GM21360 (cell line): ENCODE results near the gene SLC25A33.

Experiments used
- ATAC-seq: cut with Tn5 transposase; IDR thresholded peaks from one replicate; pipeline ENCODE4 v1.9.1; 2021; ENCODE audit warnings: mild to moderate bottlenecking, moderate library complexity; ENCODE audit not compliant: unreplicated experiment

The SLC25A33 gene

DNA sequence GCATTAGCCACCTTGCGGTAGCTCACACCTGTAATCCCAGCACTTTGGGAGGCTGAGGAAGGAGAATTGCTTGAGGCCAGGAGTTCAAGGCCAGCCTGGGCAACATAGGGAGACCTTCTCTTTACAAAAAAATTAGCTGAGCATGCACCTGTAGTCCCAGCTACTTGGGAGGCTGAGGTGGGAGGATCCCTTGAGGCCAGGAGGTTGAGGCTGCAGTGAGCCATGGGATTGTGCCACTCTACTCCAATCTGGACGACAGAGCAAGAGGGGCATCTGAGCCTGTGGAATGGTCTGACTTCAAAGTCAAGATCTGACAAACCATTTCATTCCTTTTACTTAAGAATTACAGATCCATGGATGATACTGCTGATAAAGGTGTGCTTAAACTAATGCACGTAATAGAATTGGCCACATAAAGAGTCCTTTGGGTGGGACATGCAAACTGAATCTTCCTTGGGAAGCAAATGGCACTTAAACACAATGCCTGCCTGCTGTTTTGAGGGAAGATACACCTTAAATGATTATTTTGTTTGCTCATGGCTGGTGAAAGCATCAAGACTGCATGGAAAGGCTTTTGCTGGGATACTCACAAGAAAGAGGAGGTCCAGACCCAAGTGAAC, 47.0 kb downstream of the SLC25A33 start:
- ATAC-seq, result no peak

DNA sequence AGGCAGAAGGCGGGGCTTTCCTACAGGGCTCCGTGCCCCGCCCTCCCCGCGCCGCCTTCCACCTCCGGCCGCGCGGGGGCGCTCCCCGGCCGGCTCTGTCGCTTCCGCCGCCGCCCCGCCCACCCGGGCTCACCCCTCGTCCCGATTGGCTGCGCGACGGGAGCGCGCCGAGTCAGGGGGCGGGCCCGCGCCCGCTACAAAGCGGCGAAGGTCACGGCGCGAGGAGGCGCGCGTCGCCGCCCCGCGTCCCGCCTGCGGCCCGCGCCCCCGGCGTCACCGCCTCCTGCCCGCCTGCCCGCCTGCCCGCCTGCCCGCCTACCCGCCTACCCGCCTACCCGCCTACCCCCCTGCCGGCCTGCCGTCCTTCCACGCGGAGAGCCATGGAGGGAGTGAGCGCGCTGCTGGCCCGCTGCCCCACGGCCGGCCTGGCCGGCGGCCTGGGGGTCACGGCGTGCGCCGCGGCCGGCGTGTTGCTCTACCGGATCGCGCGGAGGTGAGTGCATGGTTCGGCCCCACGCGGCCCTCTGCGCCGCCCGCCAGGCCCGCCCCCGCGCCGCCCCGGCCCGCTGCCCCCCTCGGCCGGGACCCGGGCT, 49.4 kb downstream of the SLC25A33 start, which contains the start of gene TMEM201:
Gene TMEM201, plus strand, starts transcription at position 361 of the 593 bp plus-strand sequence. Its CDS starts 20 bp downstream, at position 381.
- ATAC-seq, result peak; percentile 70

- peak; percentile 4 for ATAC-seq
Observed at GRCh38 chr1:9589144-9589718, 50.0 kb downstream of the SLC25A33 start.

GRCh38 chr1:9589719-9590157, 50.5 kb downstream of the SLC25A33 start:
- ATAC-seq, result no peak

DNA sequence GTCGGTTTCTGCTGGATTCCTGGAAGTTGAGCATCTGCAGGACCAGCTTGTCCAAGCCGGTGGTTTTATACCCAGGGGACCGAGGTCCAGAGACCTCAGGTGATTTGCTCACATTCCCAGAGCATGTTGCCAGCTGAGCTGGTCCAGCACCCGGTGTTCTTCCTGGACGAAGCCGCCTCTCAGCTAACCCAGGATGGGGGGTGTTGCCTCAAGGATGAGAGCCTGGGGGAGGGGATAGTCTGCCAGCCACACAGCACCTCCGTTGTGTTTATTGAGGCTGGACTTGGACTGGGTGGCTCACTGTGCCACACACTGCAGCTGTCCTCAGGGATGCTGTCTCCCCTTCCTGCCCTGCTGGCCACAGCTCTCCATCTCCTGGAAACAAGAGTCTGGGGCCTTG, 50.9 kb downstream of the SLC25A33 start:
- no peak for ATAC-seq

- no peak for ATAC-seq
Observed at GRCh38 chr1:9590945-9591668, 51.8 kb downstream of the SLC25A33 start.

- no peak for ATAC-seq
Observed at GRCh38 chr1:9591669-9592509, 52.6 kb downstream of the SLC25A33 start.

DNA sequence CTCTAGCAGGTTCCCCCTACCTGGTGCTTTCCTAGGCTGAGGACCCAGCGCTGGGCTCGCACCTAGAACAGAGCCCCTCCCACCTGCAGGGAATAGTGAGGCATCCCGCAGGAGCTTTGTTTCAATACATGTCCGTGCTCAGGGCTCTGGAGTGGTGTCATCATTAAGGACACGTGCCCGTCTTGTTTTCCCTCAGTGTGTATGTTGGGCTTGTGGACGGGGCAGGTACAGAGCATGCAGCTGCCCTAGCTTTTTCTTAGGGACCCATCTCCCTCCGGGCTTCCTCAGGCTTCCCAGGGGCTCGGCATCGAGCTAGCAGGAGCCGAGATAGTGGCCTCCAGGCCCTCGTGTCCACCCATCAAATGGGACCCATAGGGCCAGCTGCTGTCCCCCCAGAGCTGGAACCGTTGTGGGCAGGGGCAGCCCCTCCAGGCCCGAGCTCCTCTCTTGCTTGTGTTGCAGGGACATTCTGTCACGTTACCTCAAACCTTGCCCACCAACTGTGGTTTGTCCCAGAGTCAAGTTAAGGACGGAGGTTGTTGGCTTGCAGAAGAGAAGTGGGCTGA, 53.3 kb downstream of the SLC25A33 start:
- no peak for ATAC-seq

DNA sequence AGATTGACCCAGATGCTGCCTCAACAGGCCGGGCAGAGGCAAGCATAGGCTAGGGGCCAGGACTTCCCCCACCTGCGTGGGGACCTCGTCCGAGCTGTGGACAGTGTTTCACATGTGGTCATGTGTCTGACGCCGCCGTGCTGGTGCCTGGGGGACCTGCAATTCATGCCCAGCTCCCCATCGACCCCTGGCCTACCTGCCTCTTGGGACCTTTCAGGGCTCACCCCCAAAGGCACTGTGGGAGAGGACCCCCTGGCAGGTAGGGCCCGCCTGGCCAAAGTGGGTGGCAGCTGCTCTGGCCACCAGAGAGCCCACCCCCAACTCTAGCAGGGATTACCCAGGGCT, 53.9 kb downstream of the SLC25A33 start:
- no peak for ATAC-seq

DNA sequence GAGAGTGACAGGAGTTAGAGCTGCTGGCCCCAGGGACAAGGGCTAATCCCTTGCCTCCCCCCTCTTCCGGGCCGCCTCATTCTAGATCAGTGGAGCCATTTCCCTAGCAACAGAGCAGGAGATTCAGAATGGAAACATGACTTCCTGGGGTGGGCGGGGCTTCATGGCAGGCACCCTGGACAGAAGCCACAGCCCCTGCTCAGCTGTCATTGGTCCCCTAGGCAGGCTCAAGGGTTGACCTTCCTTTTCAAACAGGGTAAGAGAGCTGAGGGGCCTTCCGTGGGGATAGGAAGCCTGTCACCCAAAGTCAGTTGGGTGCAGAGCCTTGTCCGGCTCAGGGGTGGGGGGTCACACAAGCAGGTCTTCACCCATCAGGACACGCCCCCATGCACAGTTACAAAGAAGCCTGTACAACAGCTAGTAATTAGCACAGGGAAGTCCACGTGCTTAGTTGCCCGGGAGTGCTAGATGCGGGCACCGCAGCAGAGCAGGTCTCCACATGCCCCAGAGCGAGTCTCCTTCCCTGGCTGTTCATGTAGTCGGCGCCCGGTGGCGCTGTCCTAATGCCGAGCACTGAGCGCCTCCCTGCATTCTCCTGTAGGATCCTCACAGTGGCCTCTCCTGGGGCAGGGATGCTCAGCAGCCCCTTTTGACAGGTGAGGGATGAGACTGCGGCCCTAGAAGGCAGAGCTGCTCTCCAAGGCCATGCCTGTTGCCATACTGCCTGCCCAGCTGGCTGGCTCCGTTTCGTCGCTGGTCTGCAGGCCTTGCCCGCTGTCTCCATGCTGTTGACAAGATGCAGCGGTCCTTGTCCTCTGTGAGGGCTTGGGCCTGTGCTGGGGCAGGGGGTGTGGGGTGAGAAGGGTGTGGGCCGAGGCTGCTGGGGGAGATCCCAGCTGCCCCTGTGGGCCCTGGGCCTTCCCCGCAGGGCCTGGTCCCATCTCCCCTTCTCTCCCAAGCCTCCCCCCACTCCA, 54.5 kb downstream of the SLC25A33 start:
- ATAC-seq, result no peak

DNA sequence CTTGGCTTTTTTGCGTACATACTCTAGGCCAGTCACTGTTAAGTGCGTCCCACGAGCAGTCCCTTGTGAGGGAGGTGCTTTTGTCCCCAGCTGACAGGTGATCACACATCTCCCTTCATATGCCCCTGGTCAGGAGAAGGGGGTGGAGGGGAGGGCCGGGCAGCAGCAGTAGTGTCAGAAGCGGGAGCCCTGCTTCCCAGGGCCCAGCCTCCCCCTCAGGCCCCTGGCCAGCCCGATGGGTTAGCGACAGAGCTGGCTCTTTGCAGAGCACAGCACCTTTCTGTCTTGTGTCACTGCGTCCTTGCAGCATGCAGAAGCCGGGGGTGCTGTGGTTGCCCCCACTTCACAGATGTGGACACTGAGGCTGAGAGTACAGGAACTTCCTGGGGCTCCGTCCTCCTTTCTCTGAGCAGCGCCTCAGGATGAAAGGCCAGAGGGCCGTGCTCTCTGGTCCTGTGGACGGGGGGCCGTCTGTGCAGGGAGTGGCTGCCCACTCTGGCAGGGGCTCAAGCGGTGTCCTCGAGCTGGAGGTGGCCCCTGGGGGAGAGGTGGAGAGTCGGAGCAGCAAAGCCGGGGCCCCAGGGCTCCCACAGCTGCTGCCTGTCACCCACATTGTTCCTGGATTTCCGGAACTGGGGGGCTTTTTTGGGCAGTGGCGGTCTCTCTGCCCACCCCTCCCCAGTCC, 55.3 kb downstream of the SLC25A33 start:
- no peak for ATAC-seq

GRCh38 chr1:9595156-9595967, 56.1 kb downstream of the SLC25A33 start:
- no peak for ATAC-seq

- no peak for ATAC-seq
Observed at GRCh38 chr1:9595968-9596340, 56.7 kb downstream of the SLC25A33 start.

- no peak for ATAC-seq
Observed at GRCh38 chr1:9596415-9597123, 57.3 kb downstream of the SLC25A33 start.

- no peak for ATAC-seq
Observed at GRCh38 chr1:9597361-9598315, 58.4 kb downstream of the SLC25A33 start.

GRCh38 chr1:9598316-9598700, 59.0 kb downstream of the SLC25A33 start:
- ATAC-seq, result no peak
